Activated naive CD4-positive, alpha-beta T cell treated with anti-CD3 and anti-CD28 coated beads, Interleukin-2, amount 10 ng/mL, durations not matched to agents 7 days and 5 days (primary cell): Measurements from ENCODE around the gene ASB6.

Source experiments
- CTCF ChIA-PET: fragments of 350-600 bp; sonication (Branson Sonifier 250); formaldehyde crosslinking; loops from one replicate; lab custom pipeline; 2021; ENCODE audit warnings: antibody characterized with exemption; lab: Charles Lee
- DNase-seq: peaks from one replicate; pipeline ENCODE4 v3.0.0-alpha.2; 2020
- H3K27ac Mint-ChIP-seq: one replicate; pipeline ENCODE4 v1.8.0; 2021; ENCODE audit warnings: mild to moderate bottlenecking, moderate library complexity, mixed read lengths
- H3K27me3 Mint-ChIP-seq: one replicate; pipeline ENCODE4 v1.8.0; 2021; ENCODE audit warnings: mild to moderate bottlenecking, mixed read lengths
- H3K36me3 Mint-ChIP-seq: one replicate; pipeline ENCODE4 v1.8.0; 2021; ENCODE audit warnings: mixed read lengths
- H3K4me1 Mint-ChIP-seq: one replicate; pipeline ENCODE4 v1.8.0; 2021; ENCODE audit warnings: mixed read lengths
- H3K4me3 Mint-ChIP-seq: one replicate; pipeline ENCODE4 v1.8.0; 2021; ENCODE audit warnings: mild to moderate bottlenecking, moderate library complexity, mixed read lengths
- H3K9me3 Mint-ChIP-seq: one replicate; pipeline ENCODE4 v1.8.0; 2021; ENCODE audit warnings: mixed read lengths

ASB6 gene

DNA sequence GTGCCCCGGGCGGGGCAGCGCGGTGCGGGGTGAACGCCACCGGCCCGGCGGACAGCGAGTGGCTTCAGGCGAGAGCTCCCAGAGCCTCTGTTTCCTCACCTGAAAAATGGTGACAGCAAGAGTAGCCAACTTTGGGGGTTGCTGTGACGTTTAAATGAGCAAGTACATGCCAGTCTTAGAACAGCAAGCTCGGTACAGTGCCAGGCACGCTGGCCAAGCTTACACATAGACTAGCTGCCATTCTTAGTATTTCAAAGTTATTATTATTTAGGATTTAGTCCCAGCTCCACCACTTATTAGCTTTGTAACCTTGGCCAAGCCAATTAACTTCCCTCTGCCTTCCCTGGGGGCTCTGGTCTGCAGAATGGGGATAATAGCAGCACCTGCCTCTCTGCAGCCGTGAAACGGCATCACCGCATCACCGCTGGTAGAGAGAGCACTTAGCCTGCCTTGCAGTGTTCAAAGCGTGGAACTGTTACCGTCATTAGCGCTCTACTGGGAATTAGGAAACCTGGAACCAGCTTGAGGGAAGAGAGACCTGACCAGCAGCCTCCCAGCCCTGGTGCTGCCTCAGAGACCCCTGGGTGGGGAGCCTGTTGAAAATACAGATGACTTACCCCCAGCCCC lies 21.2 kb downstream of the ASB6 start, which contains the start of gene C9orf50:
Gene C9orf50, minus strand, starts transcription at position 433 of the 627 bp plus-strand sequence. CDS start 527 bp downstream, outside the sequence.
- Mint-ChIP-seq H3K9me3 (no peaks in the 10 kb centered on the region), H3K4me1 (peaks cover 25% of the 10 kb centered on the region), H3K27me3 (peaks cover 69% of the 10 kb centered on the region), H3K27ac (no peak within 1 kb of the TSS), H3K36me3 (no peaks in the 10 kb centered on the region), H3K4me3 (no peak within 1 kb of the TSS)
- CTCF ChIA-PET = interaction anchor here (0.8 to 7.3 kb wide), 7 partner anchors 8 to 491 kb away, joined by 3 to 63 read pairs (median 3); no protein-coding TSS in a partner anchor
- DNase-seq = no peak

DNA sequence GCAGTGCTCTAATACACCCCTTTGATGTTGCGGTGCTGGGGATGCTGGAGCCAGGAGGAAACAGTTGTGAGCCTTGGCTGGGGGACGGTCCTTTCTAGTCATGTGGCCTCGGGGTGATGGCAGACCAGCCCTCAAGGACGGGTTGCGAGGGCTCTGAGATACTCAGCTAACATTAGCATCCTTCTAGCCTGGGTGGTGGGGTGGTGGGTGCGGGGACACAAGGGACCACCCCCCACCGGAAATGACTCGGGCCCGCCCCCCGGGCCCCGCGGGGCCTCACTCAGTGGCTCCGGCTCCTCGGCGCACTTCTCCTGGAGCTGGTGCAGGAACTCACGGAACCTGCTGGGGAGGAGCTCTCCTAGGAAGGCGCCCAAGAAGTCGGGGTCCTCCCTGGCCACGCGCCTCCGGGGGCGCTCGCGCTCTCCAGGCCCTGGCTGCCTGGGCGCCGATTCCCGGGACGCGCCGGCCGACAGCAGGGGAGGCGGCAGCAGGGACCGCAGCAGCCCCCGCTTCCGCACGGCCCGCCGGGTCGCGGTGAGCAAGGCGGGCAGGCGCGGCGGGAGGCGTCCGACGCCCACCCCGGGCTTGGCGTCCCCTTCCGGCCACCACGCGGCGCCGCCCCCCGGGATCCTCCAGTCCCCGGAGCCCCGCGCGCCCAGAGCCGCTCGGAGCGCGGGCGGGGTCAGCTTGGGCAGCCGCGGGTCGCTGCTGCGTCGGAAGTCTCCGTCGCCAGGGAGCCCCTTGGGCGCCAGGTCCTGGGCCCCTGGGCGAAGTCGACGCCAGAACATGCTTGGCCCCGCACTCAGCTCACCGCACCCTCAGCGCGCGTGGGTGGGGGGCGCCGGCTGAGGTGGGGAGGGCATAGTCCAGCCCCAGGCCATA lies 21.9 kb downstream of the ASB6 start:
- Mint-ChIP-seq H3K27me3 (peaks cover 76% of the 10 kb centered on the region), H3K4me3 (no peak overlapping the region), H3K9me3 (no peaks in the 10 kb centered on the region), H3K4me1 (peaks cover 20% of the 10 kb centered on the region), H3K36me3 (no peaks in the 10 kb centered on the region), H3K27ac (no peak overlapping the region)
- CTCF ChIA-PET = interaction anchor here (0.8 to 7.3 kb wide), 5 partner anchors 7 to 480 kb away, joined by 3 to 63 read pairs (median 3); no protein-coding TSS in a partner anchor
- peak; percentile 30 for DNase-seq

DNA sequence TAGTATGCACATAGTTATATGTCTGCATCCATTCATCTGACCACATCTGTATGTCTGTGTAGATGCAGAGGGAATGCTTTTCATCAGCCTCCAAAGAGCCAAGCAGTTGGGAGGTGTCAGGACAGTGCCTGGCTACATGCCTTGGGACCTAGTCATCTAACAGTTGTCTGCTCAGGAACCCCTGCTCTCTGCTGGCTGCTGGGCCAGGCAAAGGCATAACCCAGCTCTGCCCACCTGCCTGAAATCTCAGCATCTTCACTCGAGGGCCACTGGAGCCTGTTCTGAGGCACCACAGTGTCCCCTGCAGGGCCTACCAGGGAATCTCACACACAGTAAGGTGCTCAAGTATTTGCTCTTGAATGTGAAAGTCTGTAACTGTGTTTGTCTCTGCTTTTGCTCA lies 24.8 kb downstream of the ASB6 start:
- peaks cover 5% of the 10 kb centered on the region for H3K4me1 Mint-ChIP-seq
- peak; percentile 55 for DNase-seq
- H3K9me3 Mint-ChIP-seq = no peaks in the 10 kb centered on the region
- CTCF ChIA-PET = interaction anchor here (1.1 kb wide), 1 partner anchor 486 kb away, joined by 3 read pairs; no protein-coding TSS in a partner anchor
- H3K27ac Mint-ChIP-seq = no peak overlapping the region
- H3K36me3 Mint-ChIP-seq = no peaks in the 10 kb centered on the region
- no peak overlapping the region for H3K4me3 Mint-ChIP-seq
- peaks cover 84% of the 10 kb centered on the region for H3K27me3 Mint-ChIP-seq

DNA sequence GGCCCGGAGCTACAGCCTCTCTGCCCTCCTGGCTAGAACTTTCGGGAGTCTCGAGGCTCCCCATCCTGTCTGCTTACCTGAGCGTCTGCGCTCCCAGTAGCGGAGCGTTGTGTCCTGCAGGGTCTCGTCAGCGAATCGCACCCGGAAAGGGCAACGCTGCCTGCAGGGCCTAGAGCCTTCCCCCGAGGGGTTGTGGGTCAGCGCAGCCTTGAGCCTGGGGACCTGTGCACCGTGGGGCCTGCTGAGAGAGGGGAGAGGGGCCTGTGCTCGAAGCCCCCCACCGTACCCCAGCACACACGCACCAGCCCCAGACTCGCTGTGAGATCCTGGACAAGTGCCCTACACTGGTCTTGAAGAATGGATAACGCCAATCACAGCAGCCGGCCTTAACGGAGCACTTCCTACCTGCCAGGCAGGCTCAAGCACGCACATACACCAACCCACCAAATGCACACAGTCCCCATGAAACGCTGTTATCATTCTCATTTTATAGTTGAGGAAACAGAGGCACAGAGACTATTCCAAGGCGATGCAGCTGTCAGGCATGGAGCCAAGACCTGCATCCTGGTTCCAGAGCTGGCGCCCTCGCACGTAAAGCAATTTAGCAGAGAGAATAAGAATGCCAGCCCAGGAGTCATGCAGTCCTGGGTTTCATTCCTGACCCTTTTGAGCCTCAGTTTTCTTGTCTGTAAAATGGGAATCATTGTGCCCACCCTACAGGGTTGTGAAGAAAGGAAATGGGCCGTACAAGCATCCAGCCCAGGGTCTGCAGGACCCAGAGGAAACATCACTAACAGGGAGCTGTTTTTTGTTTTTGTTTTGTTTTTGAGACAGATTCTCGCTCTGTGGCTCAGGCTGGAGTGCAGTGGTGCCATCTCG lies 26.3 kb downstream of the ASB6 start:
- Mint-ChIP-seq H3K27me3 (peaks cover 84% of the 10 kb centered on the region), H3K9me3 (no peaks in the 10 kb centered on the region), H3K36me3 (no peaks in the 10 kb centered on the region), H3K27ac (no peak overlapping the region), H3K4me1 (peaks cover 11% of the 10 kb centered on the region), H3K4me3 (no peak overlapping the region)
- no peak for DNase-seq
- CTCF ChIA-PET = interaction anchor here (1.0 to 1.3 kb wide), 3 partner anchors 9 to 473 kb away, joined by 3 to 4 read pairs (median 4); no protein-coding TSS in a partner anchor

DNA sequence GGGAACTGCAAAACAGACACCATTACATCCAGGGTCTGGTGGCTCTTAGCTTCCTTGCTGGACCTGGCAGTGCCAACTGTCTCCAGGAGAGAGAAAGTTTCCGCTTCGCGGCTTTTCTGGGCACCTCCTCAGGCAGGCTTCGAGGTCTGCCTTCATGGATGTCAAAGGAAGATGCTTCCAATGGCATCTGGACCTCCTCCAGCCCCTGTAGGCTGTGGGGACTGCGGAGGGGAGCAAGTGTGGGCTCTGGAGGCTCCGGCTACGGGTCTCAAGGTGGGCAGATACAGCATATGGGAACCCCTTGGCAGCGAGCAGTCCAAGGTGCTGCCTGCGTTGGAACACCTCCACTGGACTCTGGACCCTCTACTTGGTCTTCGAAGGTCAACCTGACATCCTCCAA lies 27.0 kb downstream of the ASB6 start:
- Mint-ChIP-seq H3K4me3 (no peak overlapping the region), H3K4me1 (peaks cover 13% of the 10 kb centered on the region), H3K27ac (no peak overlapping the region), H3K36me3 (no peaks in the 10 kb centered on the region), H3K9me3 (no peaks in the 10 kb centered on the region), H3K27me3 (peaks cover 79% of the 10 kb centered on the region)
- CTCF ChIA-PET = interaction anchor here (1.2 to 4.5 kb wide), 2 partner anchors 9 to 478 kb away, joined by 6 to 63 read pairs; partner anchors contain the start of genes C9orf50 and NTMT1
- no peak for DNase-seq

DNA sequence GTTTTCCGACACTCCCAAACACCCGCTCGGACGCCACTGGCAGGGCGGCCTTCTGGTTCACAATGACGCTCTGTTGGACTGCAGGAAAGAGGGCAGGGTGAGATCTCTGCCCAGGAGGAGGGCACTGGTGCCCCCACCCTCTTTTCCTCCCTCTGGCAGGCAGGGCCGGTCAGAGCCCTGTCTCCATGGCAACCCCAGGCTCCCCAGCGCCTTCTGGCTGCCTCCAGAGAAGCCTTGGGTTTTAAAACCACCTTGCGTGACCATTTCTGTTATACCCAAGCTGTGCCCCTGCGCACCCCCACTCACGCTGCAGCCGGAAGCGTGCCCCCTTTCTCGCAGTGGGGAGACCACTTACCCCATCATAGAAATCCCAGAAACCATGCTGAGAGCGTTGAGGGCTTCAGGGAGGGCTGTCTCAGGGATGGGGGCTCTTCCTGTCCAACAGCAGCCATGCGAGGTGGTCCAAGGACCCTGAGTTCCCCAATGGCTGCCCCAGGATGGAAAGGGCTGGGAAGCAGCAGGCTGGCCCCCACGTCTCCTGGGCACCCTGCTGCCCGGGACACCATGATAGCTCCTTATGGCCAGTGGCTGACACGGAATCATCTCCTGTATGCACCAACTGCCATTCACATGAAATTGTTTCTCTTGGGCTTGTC lies 28.3 kb downstream of the ASB6 start:
- H3K9me3 Mint-ChIP-seq = no peaks in the 10 kb centered on the region
- H3K4me1 Mint-ChIP-seq = peaks cover 17% of the 10 kb centered on the region
- no peaks in the 10 kb centered on the region for H3K36me3 Mint-ChIP-seq
- H3K4me3 Mint-ChIP-seq = no peak overlapping the region
- CTCF ChIA-PET = interaction anchor here (0.9 to 4.5 kb wide), 6 partner anchors 10 to 482 kb away, joined by 3 to 63 read pairs (median 6); partner anchors contain the start of genes C9orf50 and NTMT1
- DNase-seq = no peak
- H3K27ac Mint-ChIP-seq = no peak overlapping the region
- peaks cover 70% of the 10 kb centered on the region for H3K27me3 Mint-ChIP-seq

DNA sequence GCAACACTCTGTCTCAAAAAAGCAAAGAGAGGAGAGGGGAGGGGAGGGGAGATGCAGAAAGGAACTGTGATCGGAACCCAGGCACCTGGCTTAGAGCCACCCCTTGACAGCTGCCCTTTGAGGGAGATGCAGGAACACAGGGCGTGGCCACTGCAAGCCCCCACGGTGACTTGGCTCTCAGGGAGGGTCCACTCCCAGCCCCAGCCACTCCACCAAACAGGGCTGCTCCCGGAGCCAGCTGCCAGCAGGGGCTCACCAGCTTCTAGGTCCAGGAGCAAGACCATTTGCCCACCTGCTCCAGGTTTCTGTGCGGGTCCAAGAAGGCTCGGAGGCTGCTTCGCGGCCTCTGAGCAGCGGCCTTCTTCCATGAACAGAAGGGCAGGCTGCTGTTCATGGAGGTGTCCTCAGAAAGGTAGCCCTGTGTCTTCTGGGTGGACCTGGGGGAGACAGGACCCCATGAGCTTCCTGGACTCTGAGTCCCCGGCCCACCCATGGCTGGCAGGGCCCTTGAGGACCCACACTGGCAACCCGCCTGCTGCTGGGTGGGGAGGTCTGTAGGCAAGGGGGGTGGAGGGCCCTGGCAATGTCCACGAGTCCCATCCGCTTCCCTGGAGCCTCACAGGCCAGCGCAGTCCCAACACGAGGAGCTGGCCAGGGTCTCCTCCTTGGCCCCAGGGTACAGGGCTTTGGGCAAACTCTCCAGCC lies 29.0 kb downstream of the ASB6 start:
- Mint-ChIP-seq H3K27me3 (peaks cover 63% of the 10 kb centered on the region), H3K27ac (no peak overlapping the region), H3K9me3 (no peaks in the 10 kb centered on the region), H3K4me1 (peaks cover 24% of the 10 kb centered on the region), H3K4me3 (no peak overlapping the region), H3K36me3 (no peaks in the 10 kb centered on the region)
- no peak for DNase-seq
- CTCF ChIA-PET = interaction anchor here (0.8 to 4.5 kb wide), 5 partner anchors 11 to 481 kb away, joined by 3 to 63 read pairs (median 6); partner anchors contain the start of genes C9orf50 and NTMT1

DNA sequence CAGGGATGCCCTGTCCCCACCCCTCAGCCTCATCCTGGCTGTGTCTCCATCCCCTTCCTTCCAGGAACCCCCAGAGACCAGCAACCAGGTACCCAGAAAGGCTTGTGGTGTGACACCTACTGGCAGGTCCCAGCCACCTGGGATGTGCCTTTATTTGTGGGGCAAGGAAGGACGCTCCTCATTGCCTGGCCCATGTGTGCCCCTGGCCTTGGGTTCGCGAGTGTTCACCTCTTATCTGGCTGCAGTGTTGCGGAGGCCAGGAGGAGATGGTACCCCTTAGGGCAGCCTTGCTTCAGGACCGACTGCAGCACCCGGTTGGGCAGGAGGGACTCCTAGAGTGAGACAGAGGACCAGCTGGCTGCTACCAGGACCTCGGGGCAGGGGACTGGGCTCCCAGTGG lies 29.8 kb downstream of the ASB6 start:
- Mint-ChIP-seq H3K4me3 (no peak overlapping the region), H3K9me3 (no peaks in the 10 kb centered on the region), H3K27ac (no peak overlapping the region), H3K4me1 (peaks cover 32% of the 10 kb centered on the region), H3K36me3 (no peaks in the 10 kb centered on the region), H3K27me3 (peaks cover 55% of the 10 kb centered on the region)
- no peak for DNase-seq
- CTCF ChIA-PET = interaction anchor here (0.8 to 4.5 kb wide), 10 partner anchors 12 to 481 kb away, joined by 3 to 63 read pairs (median 6); partner anchors contain the start of genes C9orf50 and NTMT1

DNA sequence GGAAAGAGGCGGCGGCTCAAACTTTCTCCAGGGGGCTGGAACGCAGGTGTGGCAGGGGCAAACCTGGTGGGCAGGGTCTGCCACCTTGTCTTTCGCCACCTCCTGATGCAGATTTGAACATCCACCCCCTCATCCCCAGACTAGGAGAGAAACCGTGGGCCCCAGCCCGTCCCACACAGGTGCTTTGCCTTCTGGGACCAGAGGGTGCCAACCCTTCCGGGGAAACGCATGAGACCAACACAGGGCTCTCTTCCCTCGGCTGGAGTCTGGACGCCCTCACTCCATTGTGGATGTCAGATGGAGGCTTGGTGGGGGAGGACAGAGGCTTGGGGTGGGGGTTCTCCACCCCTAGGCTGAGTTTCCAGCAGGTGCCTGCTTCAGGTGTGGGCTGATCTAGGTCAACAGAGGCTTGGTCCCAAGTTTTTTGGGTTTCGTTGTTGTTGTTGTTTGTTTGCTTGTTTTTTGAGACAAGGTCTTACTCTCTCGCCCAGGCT lies 30.6 kb downstream of the ASB6 start:
- DNase-seq = no peak
- Mint-ChIP-seq H3K36me3 (no peaks in the 10 kb centered on the region), H3K4me3 (peak overlapping the region; percentile 15), H3K9me3 (no peaks in the 10 kb centered on the region), H3K27ac (no peak overlapping the region), H3K27me3 (peaks cover 53% of the 10 kb centered on the region), H3K4me1 (peaks cover 40% of the 10 kb centered on the region)
- CTCF ChIA-PET = interaction anchor here (0.8 to 4.5 kb wide), 16 partner anchors 13 to 485 kb away, joined by 3 to 63 read pairs (median 4); partner anchors contain the start of genes C9orf50 and NTMT1

DNA sequence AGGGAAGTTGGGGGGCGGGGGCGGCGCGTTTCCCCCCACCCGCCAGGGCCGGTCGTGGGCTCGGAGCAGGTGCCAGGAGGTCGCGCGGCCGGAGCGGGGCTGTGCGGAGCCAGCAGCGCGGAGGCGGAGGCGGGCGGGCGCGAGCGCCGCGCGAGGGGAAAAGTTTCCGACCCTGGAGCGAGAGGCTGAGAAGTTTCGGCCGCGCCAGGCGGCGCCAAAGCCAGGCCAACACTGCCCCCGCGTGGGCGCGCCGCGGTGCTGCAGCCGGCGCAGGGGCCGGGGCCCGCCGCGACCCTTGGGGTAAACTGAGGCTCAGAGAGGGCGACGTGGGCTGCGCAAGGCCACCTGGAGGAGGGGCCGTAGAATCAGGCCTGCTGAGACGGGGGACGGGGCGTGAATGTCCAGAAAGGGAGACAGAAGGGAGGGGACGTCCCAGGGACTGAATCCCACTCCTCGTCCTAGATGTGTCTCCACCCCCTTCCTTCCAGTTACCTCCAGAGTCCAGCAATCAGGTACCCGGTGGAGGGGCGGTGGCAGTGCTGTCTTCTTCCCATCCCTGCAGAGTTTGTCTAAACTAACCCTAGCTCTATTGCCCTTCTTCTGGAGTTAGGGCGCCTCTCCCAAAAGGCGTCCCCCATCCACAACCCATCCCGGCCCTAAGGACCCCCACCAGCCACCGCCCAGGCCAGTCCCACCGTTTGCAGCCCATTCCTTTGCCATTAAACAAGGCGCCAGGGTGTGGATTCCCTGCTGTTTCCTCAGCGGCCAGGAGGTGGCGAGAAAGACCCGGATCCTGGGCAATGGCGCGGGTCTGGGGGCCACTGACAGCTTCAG lies 31.3 kb downstream of the ASB6 start:
- H3K4me1 Mint-ChIP-seq = peaks cover 47% of the 10 kb centered on the region
- CTCF ChIA-PET = interaction anchor here (0.8 to 4.5 kb wide), 16 partner anchors 13 to 485 kb away, joined by 3 to 63 read pairs (median 4); partner anchors contain the start of genes C9orf50 and NTMT1
- no peaks in the 10 kb centered on the region for H3K36me3 Mint-ChIP-seq
- peaks cover 53% of the 10 kb centered on the region for H3K27me3 Mint-ChIP-seq
- no peaks in the 10 kb centered on the region for H3K9me3 Mint-ChIP-seq
- H3K4me3 Mint-ChIP-seq = peak overlapping the region; percentile 64
- peak; percentile 80 for DNase-seq
- no peak overlapping the region for H3K27ac Mint-ChIP-seq

DNA sequence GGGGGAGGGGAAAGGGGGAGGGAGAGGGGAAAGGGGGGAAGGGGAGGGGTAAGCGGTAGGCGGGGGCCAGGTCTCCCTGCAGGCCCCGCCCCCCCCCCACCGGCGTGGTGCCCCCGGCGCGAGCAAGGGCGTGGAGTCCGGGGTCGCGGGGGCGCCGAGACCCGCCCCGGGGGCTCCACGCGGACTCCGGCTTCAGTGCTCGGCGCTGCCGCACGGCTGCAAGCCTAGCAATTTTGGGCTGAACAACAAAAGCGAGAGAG lies 31.8 kb downstream of the ASB6 start:
- H3K36me3 Mint-ChIP-seq = no peaks in the 10 kb centered on the region
- no peaks in the 10 kb centered on the region for H3K9me3 Mint-ChIP-seq
- CTCF ChIA-PET = no interaction called here
- H3K4me1 Mint-ChIP-seq = peaks cover 49% of the 10 kb centered on the region
- peaks cover 47% of the 10 kb centered on the region for H3K27me3 Mint-ChIP-seq
- peak overlapping the region; percentile 47 for H3K4me3 Mint-ChIP-seq
- DNase-seq = no peak
- no peak overlapping the region for H3K27ac Mint-ChIP-seq
